Measurements from ENCODE around the gene DLST. TPM values are rescaled to one million over a fixed set of nuclear protein-coding genes. Genes with fewer than 3 reads are reported as not detected.

The DLST gene
- total RNA-seq, 1 donor from 2014 or later = 58.6 TPM

DNA sequence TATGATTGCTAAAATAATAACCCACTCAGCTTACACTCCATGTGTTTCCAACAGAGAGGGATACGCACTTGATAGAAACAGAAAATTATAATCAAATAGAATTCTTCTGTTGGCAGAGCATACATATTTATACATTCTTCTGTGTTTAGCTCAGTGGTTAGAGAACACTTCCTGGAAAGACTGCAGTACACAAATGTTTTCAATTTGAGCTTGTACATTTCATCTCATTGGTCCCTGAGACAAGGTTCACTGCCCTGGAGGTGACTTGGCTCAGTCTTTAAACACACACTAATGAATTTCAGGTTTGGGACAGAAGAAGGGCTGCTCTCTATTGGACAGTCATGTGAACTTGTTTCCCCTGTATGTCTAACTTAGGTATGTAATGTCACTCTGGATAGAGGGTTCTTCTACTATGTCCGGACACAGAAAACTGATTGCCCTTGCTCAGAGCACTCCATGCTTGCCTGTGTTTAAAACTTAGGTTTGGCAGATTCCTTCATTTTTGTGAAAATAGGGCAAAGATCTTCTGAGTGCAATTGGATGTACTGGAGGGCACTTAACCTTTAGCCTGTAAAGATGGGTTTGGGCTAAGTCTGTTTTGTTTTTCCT is 28.7 kb upstream of the DLST start:
- peak; percentile 37 for DNase-seq (ENCODE audit: low read depth)
- TF ChIP-seq, protein P1, sequence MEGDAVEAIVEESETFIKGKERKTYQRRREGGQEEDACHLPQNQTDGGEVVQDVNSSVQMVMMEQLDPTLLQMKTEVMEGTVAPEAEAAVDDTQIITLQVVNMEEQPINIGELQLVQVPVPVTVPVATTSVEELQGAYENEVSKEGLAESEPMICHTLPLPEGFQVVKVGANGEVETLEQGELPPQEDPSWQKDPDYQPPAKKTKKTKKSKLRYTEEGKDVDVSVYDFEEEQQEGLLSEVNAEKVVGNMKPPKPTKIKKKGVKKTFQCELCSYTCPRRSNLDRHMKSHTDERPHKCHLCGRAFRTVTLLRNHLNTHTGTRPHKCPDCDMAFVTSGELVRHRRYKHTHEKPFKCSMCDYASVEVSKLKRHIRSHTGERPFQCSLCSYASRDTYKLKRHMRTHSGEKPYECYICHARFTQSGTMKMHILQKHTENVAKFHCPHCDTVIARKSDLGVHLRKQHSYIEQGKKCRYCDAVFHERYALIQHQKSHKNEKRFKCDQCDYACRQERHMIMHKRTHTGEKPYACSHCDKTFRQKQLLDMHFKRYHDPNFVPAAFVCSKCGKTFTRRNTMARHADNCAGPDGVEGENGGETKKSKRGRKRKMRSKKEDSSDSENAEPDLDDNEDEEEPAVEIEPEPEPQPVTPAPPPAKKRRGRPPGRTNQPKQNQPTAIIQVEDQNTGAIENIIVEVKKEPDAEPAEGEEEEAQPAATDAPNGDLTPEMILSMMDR (conservative IDR thresholded peaks at IDR 0.05; ENCODE audit: low read depth, low read length) = no peak
- no peak overlapping the region for H3K4me3 ChIP-seq (ENCODE audit: low read depth, low read length)

DNA sequence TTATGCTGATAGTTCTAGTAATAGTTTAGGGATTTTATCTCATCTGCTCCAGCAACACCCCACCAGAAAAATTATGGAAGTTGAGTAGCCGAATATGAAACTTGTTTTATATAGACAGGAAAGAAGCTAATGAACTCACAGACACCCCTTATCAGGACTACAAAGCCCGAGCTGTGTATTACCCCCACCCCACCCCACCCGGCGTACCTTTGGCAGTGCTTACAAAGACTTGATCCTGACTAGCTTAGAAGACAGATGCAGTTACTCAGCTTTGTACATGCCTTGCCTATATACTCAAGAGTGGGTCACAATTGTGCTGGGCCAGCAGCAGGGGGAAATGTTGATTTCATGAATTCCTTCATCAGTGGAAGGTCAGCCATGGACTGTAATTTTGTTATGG is 28.1 kb upstream of the DLST start:
- TF ChIP-seq, protein P1 (conservative IDR thresholded peaks at IDR 0.05; ENCODE audit: low read depth, low read length) = no peak
- H3K4me3 ChIP-seq (ENCODE audit: low read depth, low read length) = no peak overlapping the region
- no peak for DNase-seq (ENCODE audit: low read depth)

DNA sequence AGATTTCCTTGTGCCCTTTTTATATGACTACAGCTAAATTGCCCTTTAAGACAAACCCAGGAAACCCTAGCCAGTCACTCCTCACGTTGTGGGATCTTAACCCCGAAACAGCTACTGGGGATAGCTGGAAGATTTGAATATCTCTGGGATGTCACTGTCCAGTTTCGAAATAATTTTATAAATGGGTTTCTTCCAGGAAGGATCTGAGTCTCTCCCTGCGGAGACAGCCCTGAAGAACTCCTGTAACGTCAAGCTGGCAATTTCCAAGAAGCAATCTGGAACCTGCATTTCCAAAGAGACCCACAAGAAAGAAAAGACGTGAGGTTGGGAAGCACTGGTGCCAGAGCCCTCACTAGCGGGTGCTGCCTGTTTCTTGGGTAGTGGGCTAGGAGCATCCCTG is 26.7 kb upstream of the DLST start:
- TF ChIP-seq, protein P1 (conservative IDR thresholded peaks at IDR 0.05; ENCODE audit: low read depth, low read length) = no peak
- no peak overlapping the region for H3K4me3 ChIP-seq (ENCODE audit: low read depth, low read length)
- DNase-seq (ENCODE audit: low read depth) = no peak

DNA sequence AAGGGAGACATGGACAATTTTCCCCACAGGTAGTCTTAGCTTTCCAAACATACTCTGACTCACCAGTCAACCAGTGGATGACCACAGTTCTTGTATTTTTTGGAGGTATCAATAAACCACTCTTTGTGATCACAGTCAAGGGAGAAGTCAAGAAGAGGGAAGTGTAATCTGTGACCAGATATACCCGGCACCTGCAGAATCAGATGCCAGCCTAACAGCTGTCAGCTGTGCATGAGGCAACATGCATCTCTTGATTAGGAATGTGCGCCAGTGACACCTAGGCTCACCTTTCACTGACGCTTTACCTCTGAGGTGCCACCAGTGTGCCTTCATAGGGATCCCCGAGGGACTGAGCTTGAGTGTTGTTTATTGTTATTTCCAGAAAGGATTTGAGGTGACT is 25.8 kb upstream of the DLST start:
- no peak overlapping the region for H3K4me3 ChIP-seq (ENCODE audit: low read depth, low read length)
- DNase-seq (ENCODE audit: low read depth) = no peak
- TF ChIP-seq, protein P1 (conservative IDR thresholded peaks at IDR 0.05; ENCODE audit: low read depth, low read length) = no peak

DNA sequence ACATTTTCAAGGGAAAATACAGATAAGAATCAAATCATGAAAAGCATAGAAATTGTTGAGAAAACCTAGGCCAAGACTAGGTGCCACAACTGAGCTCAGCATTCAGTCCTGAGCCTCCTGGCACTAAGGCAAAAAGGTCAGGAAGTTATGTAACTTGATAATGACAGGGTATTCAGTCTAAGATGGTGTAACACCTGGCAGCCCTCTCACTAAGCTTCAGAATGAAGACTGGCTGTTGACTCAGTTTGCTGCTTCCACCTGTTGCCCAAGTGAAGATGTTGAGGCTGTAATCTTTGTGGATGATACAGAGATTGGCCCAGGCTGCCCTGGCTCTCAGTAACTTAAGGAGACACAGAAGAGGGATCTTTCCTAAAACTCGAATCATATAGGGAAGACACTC is 25.4 kb upstream of the DLST start:
- H3K4me3 ChIP-seq (ENCODE audit: low read depth, low read length) = no peak overlapping the region
- TF ChIP-seq, protein P1 (conservative IDR thresholded peaks at IDR 0.05; ENCODE audit: low read depth, low read length) = no peak
- DNase-seq (ENCODE audit: low read depth) = no peak

DNA sequence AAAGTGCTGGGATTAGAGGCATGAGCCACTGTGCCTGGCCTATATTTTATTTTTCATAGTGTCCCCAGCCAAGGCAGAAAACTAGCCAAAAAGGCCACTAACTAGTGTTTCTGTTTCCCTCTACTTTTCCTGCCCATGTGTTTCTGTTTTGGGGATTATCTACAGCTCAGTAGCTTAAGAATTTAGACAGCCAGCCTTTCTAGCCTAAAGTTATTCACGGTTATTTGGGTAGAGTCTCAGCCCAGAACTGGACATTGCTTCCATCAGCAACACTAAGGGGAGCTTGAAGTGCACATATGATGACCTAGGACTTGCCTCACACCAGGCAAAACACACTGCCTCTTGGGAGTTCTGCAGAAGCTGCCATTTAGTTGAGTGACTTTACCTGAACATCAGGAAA is 23.7 kb upstream of the DLST start:
- TF ChIP-seq, protein P1 (conservative IDR thresholded peaks at IDR 0.05; ENCODE audit: low read depth, low read length) = no peak
- DNase-seq (ENCODE audit: low read depth) = no peak

More for the DNA sequence above, 23.7 kb upstream of the DLST start:
- no peak overlapping the region for H3K4me3 ChIP-seq (ENCODE audit: low read depth, low read length)
